ENCODE measurements around the gene HTR3D. TPM values are rescaled to one million over a fixed set of nuclear protein-coding genes. Genes with fewer than 3 reads are reported as not detected.

HTR3D gene
- total and polyA plus RNA-seq, 11 donors: not detected

DNA sequence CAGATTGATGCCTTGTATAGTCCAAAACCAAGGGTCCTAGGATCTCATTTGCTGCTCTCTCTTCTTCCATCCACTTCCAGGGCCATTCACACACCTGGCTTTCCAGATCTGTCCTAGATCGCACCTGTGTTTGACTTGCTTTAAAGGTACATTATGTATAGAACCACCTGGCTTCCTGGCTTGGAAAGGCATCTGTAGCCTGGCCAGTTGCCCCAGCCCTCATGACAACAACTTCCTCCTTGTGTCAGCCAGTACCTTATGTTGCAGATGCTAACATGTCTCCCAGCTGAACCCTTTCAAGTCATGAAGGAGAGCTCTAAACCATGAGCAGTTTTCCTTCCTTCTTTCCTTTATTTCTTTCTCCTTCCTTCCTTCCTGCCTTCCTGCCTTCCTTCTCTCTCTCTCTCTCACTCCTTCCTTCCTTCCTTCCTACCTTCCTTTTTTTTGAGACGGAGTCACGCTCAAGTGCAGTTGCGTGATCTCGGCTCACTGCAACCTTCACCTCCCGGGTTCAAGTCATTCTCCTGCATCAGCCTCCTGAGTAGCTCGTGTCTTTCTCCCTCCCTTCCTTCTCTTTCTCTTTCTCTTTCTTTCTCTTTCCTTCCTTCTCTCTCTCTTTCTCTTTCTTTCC is 18.8 kb downstream of the HTR3D start:
- no peak overlapping the region for H3K4me3 ChIP-seq
- no peaks in the 10 kb centered on the region for H3K9me3 ChIP-seq
- 79 to 83% (median 79%) methylated on average over 7 of the region's 7 CpGs for WGBS, 4 donors
- ATAC-seq: no peak
- H3K27me3 ChIP-seq: no peaks in the 10 kb centered on the region
- H3K27ac ChIP-seq: no peak overlapping the region
- no peak for DNase-seq
- no peaks in the 10 kb centered on the region for H3K36me3 ChIP-seq
- H3K4me1 ChIP-seq: no peaks in the 10 kb centered on the region
- intact Hi-C loops (cut with DNase I): no loop called here
- TF ChIP-seq, protein P1, sequence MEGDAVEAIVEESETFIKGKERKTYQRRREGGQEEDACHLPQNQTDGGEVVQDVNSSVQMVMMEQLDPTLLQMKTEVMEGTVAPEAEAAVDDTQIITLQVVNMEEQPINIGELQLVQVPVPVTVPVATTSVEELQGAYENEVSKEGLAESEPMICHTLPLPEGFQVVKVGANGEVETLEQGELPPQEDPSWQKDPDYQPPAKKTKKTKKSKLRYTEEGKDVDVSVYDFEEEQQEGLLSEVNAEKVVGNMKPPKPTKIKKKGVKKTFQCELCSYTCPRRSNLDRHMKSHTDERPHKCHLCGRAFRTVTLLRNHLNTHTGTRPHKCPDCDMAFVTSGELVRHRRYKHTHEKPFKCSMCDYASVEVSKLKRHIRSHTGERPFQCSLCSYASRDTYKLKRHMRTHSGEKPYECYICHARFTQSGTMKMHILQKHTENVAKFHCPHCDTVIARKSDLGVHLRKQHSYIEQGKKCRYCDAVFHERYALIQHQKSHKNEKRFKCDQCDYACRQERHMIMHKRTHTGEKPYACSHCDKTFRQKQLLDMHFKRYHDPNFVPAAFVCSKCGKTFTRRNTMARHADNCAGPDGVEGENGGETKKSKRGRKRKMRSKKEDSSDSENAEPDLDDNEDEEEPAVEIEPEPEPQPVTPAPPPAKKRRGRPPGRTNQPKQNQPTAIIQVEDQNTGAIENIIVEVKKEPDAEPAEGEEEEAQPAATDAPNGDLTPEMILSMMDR (IDR thresholded peaks at IDR 0.05): no peak
- TF ChIP-seq POLR2A (IDR thresholded peaks at IDR 0.05): no peak

DNA sequence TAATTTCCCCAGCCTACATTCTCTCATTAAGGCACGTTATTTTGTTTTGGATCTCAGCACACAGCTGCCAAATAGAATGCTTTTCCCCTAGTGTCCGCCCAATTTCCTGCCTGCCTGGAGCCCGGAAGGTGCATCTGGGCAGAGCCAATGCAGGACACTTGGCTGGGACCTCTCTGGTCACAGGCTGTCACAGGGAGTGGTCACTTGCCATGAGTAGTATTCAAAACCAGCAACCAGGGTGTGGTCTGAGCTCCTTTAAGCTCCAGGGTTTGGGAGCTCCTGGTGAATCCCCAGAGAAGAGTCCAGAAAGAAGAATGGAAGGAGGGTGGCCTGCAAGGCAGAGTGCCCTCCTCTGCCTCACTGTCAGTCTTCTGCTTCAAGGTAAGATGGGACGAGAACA is 21.2 kb downstream of the HTR3D start, which contains the start of gene HTR3C:
Gene HTR3C, plus strand, starts transcription at position 281 of the 400 bp plus-strand sequence. Its CDS starts 34 bp downstream, at position 315.
- TF ChIP-seq POLR2A (IDR thresholded peaks at IDR 0.05): no peak
- TF ChIP-seq, protein P1 (IDR thresholded peaks at IDR 0.05): no peak
- ATAC-seq: no peak
- intact Hi-C loops (cut with DNase I): no loop called here
- H3K4me3 ChIP-seq: no peak within 1 kb of the TSS
- WGBS, 4 donors: 46 to 63% (median 57%) methylated on average over 4 of the region's 4 CpGs
- H3K9me3 ChIP-seq: no peaks in the 10 kb centered on the region
- no peaks in the 10 kb centered on the region for H3K27me3 ChIP-seq
- DNase-seq: no peak
- no peaks in the 10 kb centered on the region for H3K4me1 ChIP-seq
- no peaks in the 10 kb centered on the region for H3K36me3 ChIP-seq
- H3K27ac ChIP-seq: no peak within 1 kb of the TSS

DNA sequence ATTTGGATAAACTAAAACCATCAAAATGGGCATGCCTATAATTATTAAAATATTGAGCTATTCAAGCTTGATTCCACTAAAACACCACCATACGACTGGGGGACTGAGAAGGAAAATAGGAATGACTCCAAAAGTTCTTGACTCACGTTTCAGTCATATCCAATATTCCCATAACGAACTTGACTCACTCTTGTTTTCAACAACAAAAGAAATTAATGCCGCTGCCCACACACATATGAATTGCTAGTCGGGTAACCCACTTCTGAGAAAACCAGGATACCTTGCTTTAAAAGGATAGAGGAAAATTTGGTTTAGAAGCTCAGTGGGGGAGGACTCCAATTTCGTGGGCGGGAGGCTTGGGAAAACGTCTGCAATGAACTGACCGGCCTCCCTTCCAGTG is 26.5 kb downstream of the HTR3D start:
- no peak overlapping the region for H3K4me3 ChIP-seq
- intact Hi-C loops (cut with DNase I): no loop called here
- no peak for ATAC-seq
- H3K4me1 ChIP-seq: no peaks in the 10 kb centered on the region
- no peak overlapping the region for H3K27ac ChIP-seq
- DNase-seq: no peak
- peaks cover 0 to 6% (median 0%) of the 10 kb centered on the region in 9 donors for H3K27me3 ChIP-seq
- H3K36me3 ChIP-seq: no peaks in the 10 kb centered on the region
- no peaks in the 10 kb centered on the region for H3K9me3 ChIP-seq
- WGBS, 4 donors: 64 to 69% (median 66%) methylated on average over 9 of the region's 9 CpGs
- TF ChIP-seq, protein P1 (IDR thresholded peaks at IDR 0.05): no peak
- no peak for TF ChIP-seq POLR2A (IDR thresholded peaks at IDR 0.05)

DNA sequence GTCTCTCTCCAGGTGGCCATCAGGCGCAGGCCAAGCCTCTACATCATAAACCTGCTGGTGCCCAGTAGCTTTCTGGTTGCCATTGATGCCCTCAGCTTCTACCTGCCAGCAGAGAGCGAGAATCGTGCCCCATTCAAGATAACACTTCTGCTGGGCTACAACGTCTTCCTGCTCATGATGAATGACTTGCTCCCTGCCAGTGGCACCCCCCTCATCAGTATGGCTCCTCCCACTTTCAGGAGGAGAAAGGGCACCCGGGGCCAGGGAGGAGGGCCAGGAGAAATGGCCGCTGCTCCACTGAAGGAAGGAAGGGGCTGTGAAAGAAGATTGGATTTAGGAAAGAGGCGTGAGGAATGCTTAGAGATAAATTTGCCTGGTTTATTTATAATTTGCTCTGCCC is 27.9 kb downstream of the HTR3D start:
- 48 to 58% (median 53%) methylated on average over 7 of the region's 7 CpGs for WGBS, 4 donors
- no peaks in the 10 kb centered on the region for H3K4me1 ChIP-seq
- no peak overlapping the region for H3K27ac ChIP-seq
- intact Hi-C loops (cut with DNase I): no loop called here
- H3K27me3 ChIP-seq: peaks cover 0 to 6% (median 0%) of the 10 kb centered on the region in 9 donors
- TF ChIP-seq, protein P1 (IDR thresholded peaks at IDR 0.05): no peak
- TF ChIP-seq POLR2A (IDR thresholded peaks at IDR 0.05): no peak
- H3K36me3 ChIP-seq: no peaks in the 10 kb centered on the region
- H3K4me3 ChIP-seq: no peak overlapping the region
- no peaks in the 10 kb centered on the region for H3K9me3 ChIP-seq
- ATAC-seq: no peak
- no peak for DNase-seq

Data from heart left ventricle (tissue), 16 donors.